ENCODE measurements around the gene UCN3. TPM values are rescaled to one million over a fixed set of nuclear protein-coding genes. Genes with fewer than 3 reads are reported as not detected.

The UCN3 gene
- total RNA-seq, 1 experiment from 2014 or later: not detected

GRCh38 chr10:5381187-5381586, 16.4 kb downstream of the UCN3 start:
- Mint-ChIP-seq H3K4me3 (no peak overlapping the region), H3K27me3 (ENCODE audit: low read depth) (no peaks in the 10 kb centered on the region), H3K9me3 (peaks cover 12 to 19% of the 10 kb centered on the region in 2 experiments; a peak in 4 of 5 replicates), H3K36me3 (ENCODE audit: insufficient read depth in 1 of 3, low read depth in 3 of 3) (peaks cover 0 to 2% (median 2%) of the 10 kb centered on the region in 3 experiments; a peak in 4 of 7 replicates), H3K4me1 (peaks cover 4 to 6% of the 10 kb centered on the region in 2 experiments; a peak in 3 of 4 replicates), H3K27ac (no peak overlapping the region)
- no peak overlapping the region for H2AK5ac ChIP-seq (ENCODE audit: insufficient read length, low read length)
- no peak overlapping the region for H3K4ac ChIP-seq (ENCODE audit: low read depth, low read length)
- no peak overlapping the region for H3K56ac ChIP-seq (ENCODE audit: insufficient read length, low read depth, low read length)
- no peak overlapping the region for H3T11ph ChIP-seq (ENCODE audit: low read length)
- no peak overlapping the region for H3K9ac ChIP-seq (ENCODE audit: extremely low read depth, insufficient read length, low read length)
- no peaks in the 10 kb centered on the region for H3K9me3 ChIP-seq (ENCODE audit: control insufficient read depth, low read depth, low read length)
- H3K23ac ChIP-seq (ENCODE audit: insufficient read length, low read depth, low read length): no peak overlapping the region
- H3K23me2 ChIP-seq (ENCODE audit: insufficient read length, low read depth, low read length, poor library complexity, severe bottlenecking): no peaks in the 10 kb centered on the region
- DNase-seq: no peak
- no peak overlapping the region for H2BK120ac ChIP-seq (ENCODE audit: low read depth, low read length, poor library complexity, severe bottlenecking)
- H3K27ac ChIP-seq (ENCODE audit: insufficient read length, low read depth, low read length): no peak overlapping the region
- no peak overlapping the region for H2BK12ac ChIP-seq (ENCODE audit: insufficient read length, low read depth, low read length)
- H3K27me3 ChIP-seq (ENCODE audit: insufficient read depth, low read length): no peaks in the 10 kb centered on the region
- no peak overlapping the region for H3K14ac ChIP-seq (ENCODE audit: insufficient read depth, low read length)
- no peak overlapping the region for H3K4me2 ChIP-seq (ENCODE audit: insufficient read depth, insufficient read length, low read length)
- H2BK5ac ChIP-seq (ENCODE audit: insufficient read length, low read length): no peak overlapping the region
- no peak overlapping the region for H2AFZ ChIP-seq (ENCODE audit: low read length)
- no peaks in the 10 kb centered on the region for H3K79me1 ChIP-seq (ENCODE audit: insufficient read depth, low read depth, low read length, poor library complexity, severe bottlenecking)
- no peak for TF ChIP-seq CTCF (conservative IDR thresholded peaks at IDR 0.05)
- no CpG with 5 or more reads among the region's 2 CpGs for WGBS (ENCODE audit: extremely low coverage, insufficient read length, low lambda C conversion rate)
- H2BK20ac ChIP-seq (ENCODE audit: low read depth, low read length, poor library complexity, severe bottlenecking): no peak overlapping the region
- no peaks in the 10 kb centered on the region for H3K79me2 ChIP-seq (ENCODE audit: insufficient read depth, low read length)
- no peak overlapping the region for H4K8ac ChIP-seq (replicated peaks; ENCODE audit: insufficient read length, low read depth, low read length)
- H2BK15ac ChIP-seq (ENCODE audit: low read depth, low read length): no peak overlapping the region
- no peaks in the 10 kb centered on the region for H4K20me1 ChIP-seq (ENCODE audit: control insufficient read depth, insufficient read depth, insufficient read length)
- no peak overlapping the region for H4K5ac ChIP-seq (ENCODE audit: insufficient read length, low read depth, low read length)
- H4K91ac ChIP-seq (ENCODE audit: insufficient read length, low read depth, low read length): no peak overlapping the region
- no peak overlapping the region for H3K18ac ChIP-seq (ENCODE audit: insufficient read length, low read depth, low read length)
- no peaks in the 10 kb centered on the region; the same call in 1 of the 2 replicates for H3K4me1 ChIP-seq (ENCODE audit: insufficient read depth, low read length)

All from H9 (cell line).